H1 (cell line): ENCODE results near the gene ZNF57. TPM values are rescaled to one million over a fixed set of nuclear protein-coding genes. Genes with fewer than 3 reads are reported as not detected.
A peak's percentile ranks its signal among the peaks of the same experiment; 100 is the strongest.

Source experiments
- CTCF ChIA-PET: fragments of 300-600 bp; sonication (Branson Sonifier 250); formaldehyde crosslinking; loops from one replicate; lab custom pipeline; 2021; ENCODE audit not compliant: partially characterized antibody; lab: Charles Lee
- POLR2A ChIA-PET: fragments of 300-600 bp; sonication (Branson Sonifier 250); formaldehyde crosslinking; loops from one replicate; lab custom pipeline; 2021; ENCODE audit warnings: inconsistent platforms; ENCODE audit not compliant: partially characterized antibody; lab: Charles Lee
- DNase-seq, 2 experiments: peaks; one replicate each; pipeline versions ENCODE4 v3.0.0 to v3.0.0-alpha.2; 2010 to 2022; ENCODE audit warnings: low spot score in 2 of 2, low read depth in 1 of 2, mixed read lengths in 1 of 2
- FAIRE-seq: peaks from 2 replicates; lab custom pipeline; 2011; peaks lifted over from hg19 to GRCh38; lab: Jason Lieb, UNC
- H2AFZ ChIP-seq: 2 replicates; pipeline ENCODE4 v1.8.1; 2012; ENCODE audit warnings: low read length, inconsistent platforms
- H2AK5ac ChIP-seq: 2 replicates; pipeline ENCODE4 v1.6.1; 2013; ENCODE audit warnings: low read depth, low read length
- H2BK120ac ChIP-seq: replicated peaks from 2 replicates; pipeline ENCODE3; 2013; ENCODE audit warnings: low read depth, low read length, inconsistent platforms
- H2BK12ac ChIP-seq: 2 replicates; pipeline ENCODE4 v1.6.1; 2013; ENCODE audit warnings: low read depth, low read length
- H2BK15ac ChIP-seq: 2 replicates; pipeline ENCODE4 v1.6.1; 2013; ENCODE audit warnings: low read length
- H2BK20ac ChIP-seq: 2 replicates; pipeline ENCODE4 v1.6.1; 2013; ENCODE audit warnings: low read length
- H2BK5ac ChIP-seq: 2 replicates; pipeline ENCODE4 v1.6.1; 2013; ENCODE audit warnings: low read depth, low read length
- H3K14ac ChIP-seq: 2 replicates; pipeline ENCODE4 v1.6.1; 2013; ENCODE audit warnings: inconsistent platforms; ENCODE audit not compliant: insufficient read length
- H3K18ac ChIP-seq: 2 replicates; pipeline ENCODE4 v1.6.1; 2013; ENCODE audit warnings: low read length; ENCODE audit errors: extremely low read depth
- H3K23ac ChIP-seq: 2 replicates; pipeline ENCODE4 v1.6.1; 2013; ENCODE audit warnings: inconsistent platforms; ENCODE audit not compliant: insufficient read length
- H3K23me2 ChIP-seq: 2 replicates; pipeline ENCODE4 v1.6.1; 2013; ENCODE audit warnings: low read depth, low read length
- H3K27ac ChIP-seq: 2 replicates; pipeline ENCODE4 v1.6.1; 2011; ENCODE audit warnings: low read depth, low read length, inconsistent platforms
- H3K27me3 ChIP-seq, 4 experiments: replicated peaks in 1 of 4; 1 replicate in 1 of 4; 2 replicates in 3 of 4; pipeline versions ENCODE4 v1.6.1 to v1.8.1; 2011 to 2013; ENCODE audit warnings: low read length in 3 of 4, mild to moderate bottlenecking in 3 of 4, inconsistent platforms in 2 of 4, mixed read lengths in 2 of 4, moderate library complexity in 1 of 4; ENCODE audit not compliant: control insufficient read depth in 3 of 4, insufficient read depth in 3 of 4; ENCODE audit errors: extremely low read depth in 1 of 4
- H3K36me3 ChIP-seq, 4 experiments: 2 replicates each; pipeline versions ENCODE4 v1.6.1 to v1.8.1; 2011 to 2013; ENCODE audit warnings: mild to moderate bottlenecking in 4 of 4, low read length in 3 of 4, moderate library complexity in 2 of 4, control low read depth in 1 of 4, inconsistent platforms in 1 of 4; ENCODE audit not compliant: insufficient read depth in 4 of 4, control insufficient read depth in 2 of 4
- H3K4ac ChIP-seq: replicated peaks from 2 replicates; pipeline ENCODE3; 2013; ENCODE audit warnings: low read length, low read depth, mixed read lengths, inconsistent platforms; ENCODE audit not compliant: insufficient read length
- H3K4me1 ChIP-seq, 4 experiments: replicated peaks in 1 of 4; 1 replicate in 1 of 4; 2 replicates in 3 of 4; pipeline versions ENCODE4 v1.6.1 to v1.8.1; 2011 to 2013; ENCODE audit warnings: low read length in 3 of 4, inconsistent platforms in 2 of 4, mixed read lengths in 1 of 4; ENCODE audit not compliant: insufficient read depth in 4 of 4, control insufficient read depth in 3 of 4
- H3K4me2 ChIP-seq, 2 experiments: 2 replicates each; pipeline versions ENCODE4 v1.6.1 to v1.8.1; 2011 to 2013; ENCODE audit warnings: low read depth in 2 of 2, low read length in 2 of 2, control low read depth in 1 of 2, inconsistent platforms in 1 of 2, mild to moderate bottlenecking in 1 of 2; ENCODE audit not compliant: insufficient read depth in 1 of 2
- H3K4me3 ChIP-seq, 4 experiments: fragments of 200-600, 300-600 bp in 1 of 4; sonication (generic), shearing (Covaris generic), sonication (Bioruptor Twin) in 1 of 4; 2 replicates each; pipeline versions ENCODE4 v1.5.1 to v1.8.1; 2011 to 2016; ENCODE audit warnings: low read length in 4 of 4, low read depth in 3 of 4, control low read depth in 2 of 4, inconsistent platforms in 2 of 4, mild to moderate bottlenecking in 2 of 4, mixed read lengths in 1 of 4, moderate library complexity in 1 of 4; ENCODE audit not compliant: insufficient read depth in 2 of 4; ENCODE audit errors: extremely low read depth in 1 of 4
- H3K56ac ChIP-seq: replicated peaks from 2 replicates; pipeline ENCODE3; 2013; ENCODE audit warnings: low read depth, mild to moderate bottlenecking, mixed read lengths, low read length, inconsistent platforms; ENCODE audit not compliant: insufficient read length
- H3K79me1 ChIP-seq: 2 replicates; pipeline ENCODE4 v1.6.1; 2013; ENCODE audit warnings: low read depth, low read length, control low read depth
- H3K79me2 ChIP-seq, 2 experiments: 2 replicates each; pipeline versions ENCODE4 v1.6.1 to v1.8.1; 2012 to 2013; ENCODE audit warnings: low read length in 2 of 2, mild to moderate bottlenecking in 2 of 2, inconsistent platforms in 1 of 2; ENCODE audit not compliant: insufficient read depth in 2 of 2, control insufficient read depth in 1 of 2
- H3K9ac ChIP-seq, 4 experiments: replicated peaks in 1 of 4; 1 replicate in 1 of 4; 2 replicates in 3 of 4; pipeline versions ENCODE4 v1.6.1 to v1.8.1; 2011 to 2013; ENCODE audit warnings: low read depth in 3 of 4, low read length in 3 of 4, control low read depth in 2 of 4, mild to moderate bottlenecking in 2 of 4, moderate library complexity in 2 of 4, inconsistent platforms in 1 of 4; ENCODE audit errors: extremely low read depth in 1 of 4
- H3K9me3 ChIP-seq, 2 experiments: 2 replicates each; pipeline versions ENCODE4 v1.6.1 to v1.8.1; 2012 to 2013; ENCODE audit warnings: mild to moderate bottlenecking in 2 of 2, moderate library complexity in 2 of 2, control low read depth in 1 of 2, inconsistent platforms in 1 of 2, low read depth in 1 of 2, low read length in 1 of 2, mixed read lengths in 1 of 2; ENCODE audit not compliant: insufficient read depth in 2 of 2
- H4K20me1 ChIP-seq, 2 experiments: replicated peaks in 1 of 2; 2 replicates each; pipeline versions ENCODE3 to v1.8.1; 2011 to 2013; ENCODE audit warnings: inconsistent platforms in 2 of 2, low read length in 2 of 2, mild to moderate bottlenecking in 1 of 2; ENCODE audit not compliant: insufficient read depth in 2 of 2, control insufficient read depth in 1 of 2
- H4K5ac ChIP-seq: 2 replicates; pipeline ENCODE4 v1.6.1; 2013; ENCODE audit warnings: low read length, low read depth, mixed read lengths, inconsistent platforms; ENCODE audit not compliant: insufficient read length
- H4K8ac ChIP-seq: 2 replicates; pipeline ENCODE4 v1.8.0; 2013; ENCODE audit warnings: mild to moderate bottlenecking, moderate library complexity, low read length, inconsistent platforms; ENCODE audit not compliant: insufficient read depth; ENCODE audit errors: extremely low read depth
- H4K91ac ChIP-seq: replicated peaks from 2 replicates; pipeline ENCODE3; 2013; ENCODE audit warnings: low read length, mixed read lengths, inconsistent platforms; ENCODE audit not compliant: insufficient read length
- ASH2L ChIP-seq: fragments of 200-600, 300-600 bp; sonication (generic); IDR thresholded peaks from one replicate; pipeline ENCODE4 v1.7.1; 2017; ENCODE audit warnings: low read length
- BACH1 ChIP-seq: IDR thresholded peaks from 2 replicates; pipeline ENCODE4 v1.6.1; 2012; ENCODE audit warnings: low read length, improper control_type of control experiment
- CHD1 ChIP-seq: IDR thresholded peaks from 2 replicates; pipeline ENCODE4 v1.6.1; 2012; ENCODE audit warnings: low read depth, low read length, improper control_type of control experiment
- CHD2 ChIP-seq: IDR thresholded peaks from 2 replicates; pipeline ENCODE4 v1.6.1; 2012; ENCODE audit warnings: low read length, improper control_type of control experiment
- CREB1 ChIP-seq: IDR thresholded peaks from 2 replicates; pipeline ENCODE4 v1.6.1; 2012; ENCODE audit warnings: inconsistent platforms
- CTBP2 ChIP-seq: IDR thresholded peaks from 2 replicates; pipeline ENCODE4 v1.7.0; 2011; ENCODE audit warnings: borderline replicate concordance, mild to moderate bottlenecking, moderate library complexity, mixed read lengths, low read length; ENCODE audit not compliant: insufficient read depth, insufficient read length
- E2F6 ChIP-seq: IDR thresholded peaks from 2 replicates; pipeline ENCODE4 v1.6.1; 2012; ENCODE audit warnings: inconsistent platforms
- KDM1A ChIP-seq: fragments of 200-600, 300-600 bp; sonication (generic); IDR thresholded peaks from 2 replicates; pipeline ENCODE4 v1.7.1; 2016; ENCODE audit warnings: mild to moderate bottlenecking, low read length, borderline replicate concordance
- KDM5A ChIP-seq: fragments of 200-600 bp; IDR thresholded peaks from 2 replicates; pipeline ENCODE4 v1.7.1; 2012; ENCODE audit warnings: mild to moderate bottlenecking, low read length, inconsistent platforms, mixed read lengths
- RFX5 ChIP-seq: IDR thresholded peaks from 2 replicates; pipeline ENCODE4 v1.6.1; 2011; ENCODE audit warnings: low read depth, low read length, improper control_type of control experiment, borderline replicate concordance
- SP4 ChIP-seq: IDR thresholded peaks from 2 replicates; pipeline ENCODE4 v1.6.1; 2012; ENCODE audit warnings: low read length, inconsistent platforms
- TBP ChIP-seq: IDR thresholded peaks from 2 replicates; pipeline ENCODE4 v1.6.1; 2011; ENCODE audit warnings: low read depth, low read length, improper control_type of control experiment
- ZNF274 ChIP-seq: IDR thresholded peaks from 2 replicates; pipeline ENCODE4 v1.7.0; 2012; ENCODE audit warnings: low read length, borderline replicate concordance; ENCODE audit errors: extremely low read depth
- WGBS, 2 experiments: shearing (Covaris generic) in 1 of 2; methylation state at CpG; one replicate each; pipeline versions ENCODE4 v1.1.6 to v1.1.7; 2013 to 2015; ENCODE audit warnings: low lambda C conversion rate in 2 of 2, mixed read lengths in 2 of 2, inconsistent platforms in 1 of 2, low coverage in 1 of 2, missing lambda C conversion rate in 1 of 2; ENCODE audit not compliant: insufficient replicate concordance in 2 of 2, insufficient coverage in 1 of 2, insufficient read length in 1 of 2; ENCODE audit errors: extremely low coverage in 1 of 2, missing lambda C conversion rate in 1 of 2; 5-methylcytosine and 5-hydroxymethylcytosine counted together
- polyA plus RNA-seq, 7 experiments: library from polyadenylated mRNA; depleted of rRNA in 3 of 7; stranded (reverse) in 5 of 7; unstranded in 2 of 7; fragments of >200 nt in 5 of 7; fragments of 200-250 nt in 2 of 7; gene quantifications; 1 replicate in 5 of 7; 2 replicates in 1 of 7; 4 replicates in 1 of 7; pipeline versions ENCODE4 v1.2.1 to v1.2.3, GENCODE V29; 2011 to 2013; ENCODE audit warnings: missing spikeins in 2 of 7, mixed read lengths in 2 of 7
- total RNA-seq: library from RNA; stranded (reverse); fragmentation: NEBNext Ultra II Directional; extraction: Animal tissue kit (Norgen Biotek cat#: 25700); gene quantifications from 2 replicates; pipeline ENCODE4 v1.2.1, GENCODE V29; 2021

Gene ZNF57
- total and polyA plus RNA-seq, 2 of the 8 experiments (the other 6 are each of a cell fraction or from before 2014, with no cell fraction given) = 4.9 to 8.9 TPM

GRCh38 chr19:2877398-2878331 lies 23.1 kb upstream of the ZNF57 start:
- no peak overlapping the region for H3K18ac ChIP-seq
- H3K4ac ChIP-seq = no peak overlapping the region
- H2BK20ac ChIP-seq = no peak overlapping the region
- H2BK120ac ChIP-seq = no peak overlapping the region
- H3K14ac ChIP-seq = no peak overlapping the region
- H3K27me3 ChIP-seq = no peaks in the 10 kb centered on the region
- no peak overlapping the region for H3K56ac ChIP-seq
- FAIRE-seq (no peak), DNase-seq (no peak)
- no peak overlapping the region for H4K91ac ChIP-seq
- no peak overlapping the region for H4K8ac ChIP-seq
- H3K4me3 ChIP-seq = no peak overlapping the region
- no peak overlapping the region for H3K23ac ChIP-seq
- H3K4me2 ChIP-seq = no peak overlapping the region
- H3K9ac ChIP-seq = no peak overlapping the region
- no peak overlapping the region for H4K5ac ChIP-seq
- H3K27ac ChIP-seq = no peak overlapping the region
- H2AFZ ChIP-seq = no peak overlapping the region
- no peak overlapping the region for H2BK5ac ChIP-seq
- H3K79me1 ChIP-seq = no peaks in the 10 kb centered on the region
- ChIA-PET POLR2A (no interaction called here), CTCF (no interaction called here)
- H3K23me2 ChIP-seq = no peaks in the 10 kb centered on the region
- 85% methylated on average over 32 of the region's 32 CpGs; no CpG with 5 or more reads in 1 of the 2 experiments for WGBS, 2 experiments
- H3K79me2 ChIP-seq = no peaks in the 10 kb centered on the region
- H2BK15ac ChIP-seq = no peak overlapping the region
- no peaks in the 10 kb centered on the region; a peak in 1 of 8 replicates for H3K36me3 ChIP-seq
- H2BK12ac ChIP-seq = no peak overlapping the region
- no peaks in the 10 kb centered on the region for H4K20me1 ChIP-seq
- H3K4me1 ChIP-seq = no peaks in the 10 kb centered on the region
- peaks cover 34 to 76% of the 10 kb centered on the region in 2 experiments for H3K9me3 ChIP-seq
- H2AK5ac ChIP-seq = no peak overlapping the region
- TF ChIP-seq KDM1A (peak; percentile 73; the same call in 1 of the 2 replicates), CTBP2 (no peak), SP4 (no peak), BACH1 (no peak), ASH2L (no peak), CREB1 (no peak), TBP (no peak), CHD2 (no peak), ZNF274 (peak; percentile 25; the same call in 1 of the 2 replicates), CHD1 (no peak), E2F6 (no peak), KDM5A (no peak), RFX5 (no peak)
